ENCODE measurements around the gene ARMC2. TPM values are rescaled to one million over a fixed set of nuclear protein-coding genes. Genes with fewer than 3 reads are reported as not detected.

Gene ARMC2
- total and polyA plus RNA-seq, 2 experiments from 2014 or later = 0.97 to 4.4 TPM

DNA sequence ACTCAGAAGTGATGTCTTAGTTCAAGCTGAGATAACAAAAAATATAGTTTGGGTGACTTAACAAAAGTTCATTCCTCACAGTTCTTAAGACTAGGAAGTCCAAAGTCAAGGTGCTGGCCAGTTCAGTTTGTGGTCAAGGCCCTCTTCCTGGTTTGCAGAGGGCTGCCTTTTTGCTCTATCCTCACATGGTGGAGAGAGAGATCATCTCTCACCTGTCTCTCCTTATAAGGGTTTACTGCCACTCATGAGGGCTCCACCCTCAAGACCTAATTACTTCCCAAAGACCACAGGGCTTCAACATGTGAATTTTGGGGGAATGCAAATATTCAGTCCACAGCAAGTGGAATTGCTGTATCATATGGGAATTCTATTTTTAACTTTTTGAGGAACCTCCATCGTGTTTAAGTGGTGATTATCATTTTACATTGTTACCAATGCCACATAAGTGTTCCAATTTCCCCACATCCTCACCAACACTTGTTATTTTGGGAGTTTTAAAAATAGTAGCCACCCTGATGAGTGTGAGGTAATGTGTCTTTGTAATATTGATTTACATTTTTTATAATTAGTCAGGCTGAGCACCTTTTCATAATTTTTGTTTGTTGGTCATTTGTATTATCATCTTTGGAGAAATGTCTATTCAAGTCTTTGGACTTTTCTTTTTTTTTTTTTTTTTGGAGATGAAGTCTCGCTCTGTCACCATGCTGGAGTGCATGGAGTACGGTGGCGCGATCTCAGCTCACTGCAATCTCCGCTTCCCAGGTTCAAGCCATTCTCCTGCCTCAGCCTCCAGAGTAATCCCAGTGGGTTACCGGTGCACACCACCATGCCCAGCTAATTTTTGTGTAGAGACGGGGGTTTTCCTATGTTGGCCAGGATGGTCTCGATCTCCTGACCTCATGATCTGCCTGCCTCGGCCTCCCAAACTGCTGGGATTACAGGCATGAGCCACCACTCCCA, 134.2 kb downstream of the ARMC2 start:
- Histone ChIP-seq H3K4me1 (ENCODE audit: insufficient read depth) (no peaks in the 10 kb centered on the region), H4K20me1 (ENCODE audit: insufficient read depth) (no peaks in the 10 kb centered on the region), H3K9ac (no peak overlapping the region), H3K9me3 (ENCODE audit: low read depth) (peaks cover 3% of the 10 kb centered on the region), H3K79me2 (ENCODE audit: insufficient read depth) (no peaks in the 10 kb centered on the region), H3K27ac (no peak overlapping the region), H3K27me3 (replicated peaks; ENCODE audit: insufficient read depth) (no peaks in the 10 kb centered on the region), H3K36me3 (ENCODE audit: low read depth) (0 out of 2 replicates have a peak, but pooled peaks cover 9% of the 10 kb centered on the region), H3F3A (ENCODE audit: insufficient read depth) (no peaks in the 10 kb centered on the region), H3K4me2 (ENCODE audit: unreplicated experiment) (no peak overlapping the region), H2AFZ (no peak overlapping the region), H3K9me2 (ENCODE audit: insufficient read depth) (no peaks in the 10 kb centered on the region), H3K4me3 (no peak overlapping the region)
- 96 to 97% methylated on average over 10 of the region's 10 CpGs for WGBS, 2 experiments (ENCODE audit: low coverage in 1 of 2, low lambda C conversion rate in 2 of 2, missing lambda C conversion rate in 2 of 2)
- TF ChIP-seq EZH2 (IDR thresholded peaks at IDR 0.05; ENCODE audit: insufficient read depth, poor library complexity, severe bottlenecking) (no peak), EZH2phosphoT487 (IDR thresholded peaks at IDR 0.05; ENCODE audit: insufficient read depth, low read depth) (no peak)
- DNase-seq = no peak
- in situ Hi-C loops (cut with MboI) = no loop called here

DNA sequence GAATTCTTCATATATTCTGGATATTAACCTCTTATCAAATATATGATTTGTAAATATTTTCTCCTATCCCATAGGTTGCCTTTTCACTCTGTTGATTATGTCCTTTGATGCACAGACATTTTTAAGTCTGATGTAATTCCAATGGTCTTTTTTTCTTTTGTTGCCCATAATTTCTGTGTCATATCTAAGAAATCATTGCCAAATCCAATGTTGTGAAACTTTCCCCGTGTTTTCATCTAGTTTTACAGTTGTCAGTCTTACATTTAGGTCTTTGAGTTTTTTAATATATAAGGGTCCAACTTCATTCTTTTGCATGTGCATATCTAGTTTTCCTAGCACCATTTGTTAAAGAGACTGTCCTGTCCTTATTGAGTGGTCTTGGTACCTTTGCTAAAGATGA, 134.9 kb downstream of the ARMC2 start:
- H3K79me2 ChIP-seq (ENCODE audit: insufficient read depth) = no peaks in the 10 kb centered on the region
- no peaks in the 10 kb centered on the region for H3F3A ChIP-seq (ENCODE audit: insufficient read depth)
- DNase-seq = no peak
- no peak overlapping the region for H3K27ac ChIP-seq
- no peak overlapping the region for H2AFZ ChIP-seq
- H3K4me3 ChIP-seq = no peak overlapping the region
- TF ChIP-seq EZH2phosphoT487 (IDR thresholded peaks at IDR 0.05; ENCODE audit: insufficient read depth, low read depth) (no peak), EZH2 (IDR thresholded peaks at IDR 0.05; ENCODE audit: insufficient read depth, poor library complexity, severe bottlenecking) (no peak)
- H3K4me1 ChIP-seq (ENCODE audit: insufficient read depth) = no peaks in the 10 kb centered on the region
- no peaks in the 10 kb centered on the region for H4K20me1 ChIP-seq (ENCODE audit: insufficient read depth)
- H3K9me2 ChIP-seq (ENCODE audit: insufficient read depth) = no peaks in the 10 kb centered on the region
- peaks cover 3% of the 10 kb centered on the region for H3K9me3 ChIP-seq (ENCODE audit: low read depth)
- no peaks in the 10 kb centered on the region for H3K27me3 ChIP-seq (replicated peaks; ENCODE audit: insufficient read depth)
- H3K4me2 ChIP-seq (ENCODE audit: unreplicated experiment) = no peak overlapping the region
- H3K36me3 ChIP-seq (ENCODE audit: low read depth) = peaks cover 12% of the 10 kb centered on the region; the same call in 1 of the 2 replicates
- no peak overlapping the region for H3K9ac ChIP-seq
- WGBS, 2 experiments (ENCODE audit: low coverage in 1 of 2, low lambda C conversion rate in 2 of 2, missing lambda C conversion rate in 2 of 2) = 86 to 96% methylated on average over 1 of the region's 1 CpG
- in situ Hi-C loops (cut with MboI) = no loop called here

DNA sequence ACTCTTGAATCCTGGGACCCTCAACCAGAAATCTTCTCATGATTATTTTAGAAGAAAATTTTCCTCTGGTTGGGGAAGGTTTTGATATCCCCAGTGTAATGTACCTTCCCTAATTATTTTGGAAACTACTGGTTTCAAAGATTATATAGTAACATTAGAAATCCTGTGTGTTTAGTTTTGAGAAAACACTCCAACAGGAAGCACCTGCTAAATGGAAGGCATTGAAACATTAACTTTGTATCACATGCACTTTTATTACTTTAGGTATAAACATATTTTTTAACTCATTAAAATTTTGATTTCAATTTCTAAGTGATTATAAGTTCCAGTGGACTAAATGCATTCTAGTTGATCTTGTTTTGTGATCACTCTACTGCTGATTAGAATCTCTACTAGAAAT, 137.1 kb downstream of the ARMC2 start:
- no peak overlapping the region for H3K4me2 ChIP-seq (ENCODE audit: unreplicated experiment)
- no peak overlapping the region for H3K27ac ChIP-seq
- TF ChIP-seq EZH2 (IDR thresholded peaks at IDR 0.05; ENCODE audit: insufficient read depth, poor library complexity, severe bottlenecking) = no peak
- no peak for TF ChIP-seq EZH2phosphoT487 (IDR thresholded peaks at IDR 0.05; ENCODE audit: insufficient read depth, low read depth)
- no peak for DNase-seq
- no peaks in the 10 kb centered on the region for H3F3A ChIP-seq (ENCODE audit: insufficient read depth)
- no peaks in the 10 kb centered on the region for H3K9me2 ChIP-seq (ENCODE audit: insufficient read depth)
- H3K27me3 ChIP-seq (replicated peaks; ENCODE audit: insufficient read depth) = no peaks in the 10 kb centered on the region
- H2AFZ ChIP-seq = no peak overlapping the region
- no peaks in the 10 kb centered on the region for H4K20me1 ChIP-seq (ENCODE audit: insufficient read depth)
- peaks cover 3% of the 10 kb centered on the region for H3K9me3 ChIP-seq (ENCODE audit: low read depth)
- no peaks in the 10 kb centered on the region for H3K4me1 ChIP-seq (ENCODE audit: insufficient read depth)
- H3K9ac ChIP-seq = no peak overlapping the region
- in situ Hi-C loops (cut with MboI) = no loop called here
- H3K79me2 ChIP-seq (ENCODE audit: insufficient read depth) = no peaks in the 10 kb centered on the region
- H3K4me3 ChIP-seq = no peak overlapping the region
- peaks cover 24% of the 10 kb centered on the region; the same call in 1 of the 2 replicates for H3K36me3 ChIP-seq (ENCODE audit: low read depth)

DNA sequence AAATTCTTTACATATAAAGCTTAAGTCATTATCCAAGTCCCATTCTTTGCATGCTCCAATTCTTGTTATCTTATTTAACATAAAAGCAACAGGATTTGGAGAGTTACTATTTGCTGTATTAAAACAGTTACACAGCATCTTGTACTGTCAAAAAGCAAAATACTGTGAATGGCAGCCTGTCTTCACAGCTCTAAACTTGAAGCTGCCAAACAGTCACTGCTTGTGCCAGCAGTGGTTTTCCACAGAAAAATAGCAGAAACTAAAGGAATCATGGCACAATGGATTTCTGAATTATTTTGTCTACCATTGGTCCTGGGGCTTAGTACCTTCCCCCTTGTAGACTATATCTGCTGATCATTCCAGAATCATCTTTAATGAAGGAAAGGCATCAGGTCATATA, 138.9 kb downstream of the ARMC2 start:
- Histone ChIP-seq H3K4me1 (ENCODE audit: insufficient read depth) (no peaks in the 10 kb centered on the region), H3F3A (ENCODE audit: insufficient read depth) (no peaks in the 10 kb centered on the region), H3K27ac (no peak overlapping the region), H4K20me1 (ENCODE audit: insufficient read depth) (no peaks in the 10 kb centered on the region), H3K9me3 (ENCODE audit: low read depth) (no peaks in the 10 kb centered on the region), H3K27me3 (replicated peaks; ENCODE audit: insufficient read depth) (no peaks in the 10 kb centered on the region), H3K9ac (no peak overlapping the region), H3K4me2 (ENCODE audit: unreplicated experiment) (no peak overlapping the region), H3K79me2 (ENCODE audit: insufficient read depth) (no peaks in the 10 kb centered on the region), H3K4me3 (no peak overlapping the region), H3K36me3 (ENCODE audit: low read depth) (peaks cover 34% of the 10 kb centered on the region), H3K9me2 (ENCODE audit: insufficient read depth) (no peaks in the 10 kb centered on the region), H2AFZ (no peak overlapping the region)
- TF ChIP-seq EZH2 (IDR thresholded peaks at IDR 0.05; ENCODE audit: insufficient read depth, poor library complexity, severe bottlenecking) (no peak), EZH2phosphoT487 (IDR thresholded peaks at IDR 0.05; ENCODE audit: insufficient read depth, low read depth) (no peak)
- in situ Hi-C loops (cut with MboI) = no loop called here
- no peak for DNase-seq

Measured in GM23248 (cell line).